Prostate gland (tissue), 2 donors: ENCODE data around the gene CIT. TPM values are rescaled to one million over a fixed set of nuclear protein-coding genes. Genes with fewer than 3 reads are reported as not detected.

Experiments
- DNase-seq: peaks from one replicate; pipeline ENCODE4 v3.0.0-alpha.2; 2019; ENCODE audit warnings: low spot score
- H3K27ac ChIP-seq, 2 donors: fragments of 200-600 bp; sonication (generic); 2 replicates each; pipeline ENCODE4 v1.5.1; 2017 to 2019
- H3K27me3 ChIP-seq: fragments of 200-600 bp; sonication (generic); replicated peaks from 2 replicates; pipeline ENCODE4 v1.5.1; 2019; ENCODE audit not compliant: insufficient read depth
- H3K36me3 ChIP-seq, 2 donors: fragments of 200-600 bp; sonication (generic); 1 replicate in 1 of 2; 2 replicates in 1 of 2; pipeline versions ENCODE4 v1.5.1 to v1.8.1; 2017 to 2019
- H3K4me1 ChIP-seq: fragments of 200-600 bp; sonication (generic); replicated peaks from 2 replicates; pipeline ENCODE4 v1.5.1; 2019
- H3K4me3 ChIP-seq, 2 donors: fragments of 200-600 bp; sonication (generic); 2 replicates each; pipeline ENCODE4 v1.5.1; 2017 to 2019
- H3K9me3 ChIP-seq: fragments of 200-600 bp; sonication (generic); 2 replicates; pipeline ENCODE4 v1.5.1; 2017
- CTCF ChIP-seq, 4 experiments: fragments of 200-600 bp in 2 of 4; fragments of 450-650 bp in 2 of 4; sonication (generic) in 2 of 4; IDR thresholded peaks; 1 replicate in 3 of 4; 2 replicates in 1 of 4; pipeline ENCODE4 v1.5.1; 2016 to 2019; ENCODE audit warnings: antibody characterized with exemption in 4 of 4, mild to moderate bottlenecking in 2 of 4, moderate library complexity in 2 of 4
- POLR2A ChIP-seq: fragments of 450-650 bp; IDR thresholded peaks from one replicate; pipeline ENCODE4 v1.6.1; 2016; ENCODE audit warnings: antibody characterized with exemption, mild to moderate bottlenecking
- POLR2AphosphoS5 ChIP-seq: sonication (generic); formaldehyde crosslinking; IDR thresholded peaks from one replicate; pipeline ENCODE4 v1.6.1; 2017; ENCODE audit warnings: antibody characterized with exemption
- WGBS: methylation state at CpG from one replicate; pipeline ENCODE4 v1.1.5; 2018; 5-methylcytosine and 5-hydroxymethylcytosine counted together
- intact Hi-C: fragments of 100-400 bp; cut with DNase I; formaldehyde crosslinking; loops from one replicate; pipeline ENCODE4 v1.14.2; 2022
- total RNA-seq, 2 donors: library from RNA; depleted of rRNA; stranded (reverse); fragments of >200 nt; gene quantifications; one replicate each; pipeline ENCODE4 v1.1.0, GENCODE V29; 2016

The CIT gene
- total RNA-seq, 2 donors from 2014 or later, result 2.6 to 13.1 TPM

- no peak for TF ChIP-seq POLR2AphosphoS5
- TF ChIP-seq POLR2A, result no peak
- TF ChIP-seq CTCF (IDR thresholded peaks at IDR 0.05), result no peak
- Histone ChIP-seq H3K4me3 (no peak overlapping the region), H3K27ac (no peak overlapping the region), H3K27me3 (no peaks in the 10 kb centered on the region), H3K36me3 (no peaks in the 10 kb centered on the region), H3K9me3 (no peaks in the 10 kb centered on the region), H3K4me1 (no peaks in the 10 kb centered on the region)
- DNase-seq, result no peak
- 86% methylated on average over 2 of the region's 2 CpGs for WGBS
- intact Hi-C loops, result no loop called here
These were observed 42.1 kb downstream of the CIT start for GRCh38 chr12:119835068-119835467.

- no peaks in the 10 kb centered on the region for H3K4me1 ChIP-seq
- no peak for TF ChIP-seq POLR2AphosphoS5
- no peak for TF ChIP-seq POLR2A
- TF ChIP-seq CTCF (IDR thresholded peaks at IDR 0.05), result no peak
- 96% methylated on average over 1 of the region's 1 CpG for WGBS
These were observed 47.7 kb downstream of the CIT start for GRCh38 chr12:119829439-119829838.

DNA sequence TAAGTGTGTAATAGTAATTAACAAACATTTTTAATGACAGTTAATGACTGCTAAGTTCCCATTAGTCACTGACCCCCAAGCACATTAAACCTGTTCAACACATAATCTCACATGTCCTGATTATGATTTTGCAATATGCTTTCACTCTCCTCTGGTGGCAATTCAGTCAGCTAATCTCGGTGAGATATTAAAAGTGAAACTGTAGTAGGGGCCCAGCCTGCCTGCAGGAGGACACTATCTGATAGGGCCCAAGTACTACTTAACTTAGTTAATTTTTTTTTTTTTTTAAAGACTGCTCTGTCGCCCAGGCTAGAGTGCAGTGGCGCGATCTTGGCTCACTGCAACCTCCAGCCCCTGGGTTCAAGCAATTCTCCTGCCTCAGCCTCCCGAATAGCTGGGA is 48.8 kb downstream of the CIT start:
- intact Hi-C loops, result no loop called here
- DNase-seq, result no peak
- H3K4me1 ChIP-seq, result no peaks in the 10 kb centered on the region
- no peak overlapping the region for H3K4me3 ChIP-seq
- no peaks in the 10 kb centered on the region for H3K9me3 ChIP-seq
- WGBS, result 99% methylated on average over 5 of the region's 5 CpGs
- TF ChIP-seq POLR2A, result no peak
- TF ChIP-seq POLR2AphosphoS5, result no peak
- TF ChIP-seq CTCF (IDR thresholded peaks at IDR 0.05), result no peak
- H3K27me3 ChIP-seq, result no peaks in the 10 kb centered on the region
- H3K36me3 ChIP-seq, result no peaks in the 10 kb centered on the region
- no peak overlapping the region for H3K27ac ChIP-seq

More at GRCh38 chr12:119829439-119829838, 47.7 kb downstream of the CIT start:
- H3K27ac ChIP-seq, result no peak overlapping the region
- no peaks in the 10 kb centered on the region for H3K9me3 ChIP-seq
- intact Hi-C loops, result no loop called here
- no peaks in the 10 kb centered on the region for H3K27me3 ChIP-seq
- H3K4me3 ChIP-seq, result no peak overlapping the region
- no peak for DNase-seq
- no peaks in the 10 kb centered on the region for H3K36me3 ChIP-seq

GRCh38 chr12:119827760-119828159 is 49.4 kb downstream of the CIT start:
- H3K36me3 ChIP-seq, result no peaks in the 10 kb centered on the region
- H3K9me3 ChIP-seq, result no peaks in the 10 kb centered on the region
- no peak overlapping the region for H3K27ac ChIP-seq
- 89% methylated on average over 1 of the region's 1 CpG for WGBS
- no peaks in the 10 kb centered on the region for H3K4me1 ChIP-seq
- DNase-seq, result no peak
- H3K4me3 ChIP-seq, result no peak overlapping the region
- intact Hi-C loops, result no loop called here
- TF ChIP-seq POLR2AphosphoS5 (no peak), CTCF (IDR thresholded peaks at IDR 0.05) (no peak), POLR2A (no peak)
- no peaks in the 10 kb centered on the region for H3K27me3 ChIP-seq

DNA sequence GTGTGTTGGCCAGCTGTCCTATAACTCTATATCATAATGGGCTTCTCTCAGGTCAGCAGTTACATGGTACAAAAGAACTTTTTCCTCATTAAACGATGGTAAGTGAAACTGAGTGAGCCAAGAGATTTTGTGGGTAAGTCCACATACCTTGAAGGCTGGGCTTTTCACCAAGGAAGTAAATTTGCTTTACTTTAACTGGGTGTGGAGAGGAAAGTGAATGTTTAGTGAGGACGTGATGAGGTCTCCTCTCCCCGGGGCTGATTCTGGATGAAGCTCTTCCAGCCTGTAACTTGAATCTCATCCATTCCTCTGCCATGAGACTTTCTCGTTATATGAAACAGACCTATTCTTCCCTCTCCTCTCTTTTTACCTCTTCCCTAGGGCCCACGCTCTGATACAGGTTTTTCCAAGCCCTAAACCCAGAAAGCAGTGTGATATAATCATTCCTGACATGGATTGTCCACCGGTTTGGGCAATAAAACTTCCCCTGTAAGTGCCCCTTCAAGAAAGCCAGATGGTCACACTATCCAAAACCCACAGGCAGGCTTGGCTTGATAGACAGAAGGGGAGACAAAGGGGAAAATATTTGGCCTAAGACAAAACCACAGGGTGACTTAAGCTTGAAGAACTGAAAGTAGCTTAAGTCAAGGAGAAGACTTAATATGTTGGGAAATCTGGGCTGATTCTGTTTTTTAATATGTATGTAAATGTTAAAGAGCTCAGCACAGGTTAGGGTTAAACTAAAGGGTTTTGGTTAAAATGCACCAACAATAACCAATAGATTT is 50.3 kb downstream of the CIT start:
- no peaks in the 10 kb centered on the region for H3K27me3 ChIP-seq
- TF ChIP-seq POLR2AphosphoS5 (no peak), POLR2A (no peak), CTCF (IDR thresholded peaks at IDR 0.05) (no peak)
- DNase-seq, result no peak
- no peaks in the 10 kb centered on the region for H3K9me3 ChIP-seq
- H3K4me3 ChIP-seq, result no peak overlapping the region
- no peaks in the 10 kb centered on the region for H3K4me1 ChIP-seq
- no peaks in the 10 kb centered on the region for H3K36me3 ChIP-seq
- intact Hi-C loops, result no loop called here
- WGBS, result 52% methylated on average over 6 of the region's 6 CpGs
- H3K27ac ChIP-seq, result no peak overlapping the region
